ENCODE data around the gene SSC5D.
"Not testable (repeated sequence)": the region's sequence is repeated elsewhere in the genome, so short reads cannot be mapped to it uniquely, and the experiment has no call there.

Gene SSC5D

GRCh38 chr19:55487924-55488687 lies at the start of gene SSC5D:
TSS of gene SSC5D (plus strand) at chr19:55488436. CDS start at chr19:55488590, 154 bp downstream.
- DNase-seq: no peak

- DNase-seq: no peak
Measured at GRCh38 chr19:55439052-55439451, 49.2 kb upstream of the SSC5D start.

- DNase-seq: no peak
Measured at GRCh38 chr19:55440411-55441105, 47.7 kb upstream of the SSC5D start.

- no peak for DNase-seq
Measured at GRCh38 chr19:55441319-55441691, 46.9 kb upstream of the SSC5D start.

- DNase-seq: no peak
Measured at GRCh38 chr19:55441692-55442321, 46.4 kb upstream of the SSC5D start.

GRCh38 chr19:55442372-55442961 lies 45.8 kb upstream of the SSC5D start:
- DNase-seq: no peak

GRCh38 chr19:55443045-55443823 lies 45.0 kb upstream of the SSC5D start, which contains the start of gene SHISA7:
TSS of gene SHISA7 (minus strand) at chr19:55443300. CDS start at chr19:55442863, 437 bp downstream.
- no peak for DNase-seq

- DNase-seq: no peak
Measured at GRCh38 chr19:55443824-55444480, 44.3 kb upstream of the SSC5D start.

GRCh38 chr19:55444646-55445045 lies 43.6 kb upstream of the SSC5D start:
- DNase-seq: no peak

- no peak for DNase-seq
Measured at GRCh38 chr19:55446060-55446459, 42.2 kb upstream of the SSC5D start.

- DNase-seq: no peak
Measured at GRCh38 chr19:55447421-55448174, 40.6 kb upstream of the SSC5D start.

GRCh38 chr19:55448175-55448490 lies 40.1 kb upstream of the SSC5D start:
- DNase-seq: not testable (repeated sequence)

GRCh38 chr19:55449469-55449868 lies 38.8 kb upstream of the SSC5D start:
- no peak for DNase-seq

- DNase-seq: no peak
Measured at GRCh38 chr19:55451163-55451964, 36.9 kb upstream of the SSC5D start.

GRCh38 chr19:55451965-55452748 lies 36.1 kb upstream of the SSC5D start:
- DNase-seq: no peak

GRCh38 chr19:55452749-55453346 lies 35.4 kb upstream of the SSC5D start:
- peak; percentile 64 for DNase-seq

GRCh38 chr19:55453511-55454260 lies 34.5 kb upstream of the SSC5D start:
- no peak for DNase-seq

- DNase-seq: peak; percentile 52
Measured at GRCh38 chr19:55454787-55455243, 33.4 kb upstream of the SSC5D start.
